Measurements from ENCODE around the gene E2F6. TPM values are rescaled to one million over a fixed set of nuclear protein-coding genes. Genes with fewer than 3 reads are reported as not detected.

E2F6 gene
- polyA plus RNA-seq, 4 donors = 22.8 to 26.5 (median 24.3) TPM

DNA sequence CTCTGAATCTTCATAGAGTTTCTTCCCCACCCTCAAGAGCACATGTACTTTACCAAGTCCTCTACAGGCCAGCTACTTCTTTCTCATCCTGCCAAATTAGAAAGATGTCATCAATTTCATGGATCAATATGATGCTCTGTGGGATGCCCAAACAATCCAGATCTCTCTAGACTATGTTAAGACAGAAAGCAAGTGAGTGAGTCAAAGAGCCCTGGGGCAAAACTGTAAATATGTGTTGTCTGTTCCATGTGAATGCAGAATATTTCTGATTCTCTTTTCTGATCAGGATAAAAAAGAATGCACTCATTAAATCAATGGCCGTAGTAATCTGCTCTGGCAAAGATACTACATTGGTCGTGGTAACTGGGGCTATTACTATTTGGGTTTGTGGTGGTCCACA, 68.4 kb downstream of the E2F6 start:
- no peak for DNase-seq (ENCODE audit: low read depth in 4 of 4, low spot score in 3 of 4)

DNA sequence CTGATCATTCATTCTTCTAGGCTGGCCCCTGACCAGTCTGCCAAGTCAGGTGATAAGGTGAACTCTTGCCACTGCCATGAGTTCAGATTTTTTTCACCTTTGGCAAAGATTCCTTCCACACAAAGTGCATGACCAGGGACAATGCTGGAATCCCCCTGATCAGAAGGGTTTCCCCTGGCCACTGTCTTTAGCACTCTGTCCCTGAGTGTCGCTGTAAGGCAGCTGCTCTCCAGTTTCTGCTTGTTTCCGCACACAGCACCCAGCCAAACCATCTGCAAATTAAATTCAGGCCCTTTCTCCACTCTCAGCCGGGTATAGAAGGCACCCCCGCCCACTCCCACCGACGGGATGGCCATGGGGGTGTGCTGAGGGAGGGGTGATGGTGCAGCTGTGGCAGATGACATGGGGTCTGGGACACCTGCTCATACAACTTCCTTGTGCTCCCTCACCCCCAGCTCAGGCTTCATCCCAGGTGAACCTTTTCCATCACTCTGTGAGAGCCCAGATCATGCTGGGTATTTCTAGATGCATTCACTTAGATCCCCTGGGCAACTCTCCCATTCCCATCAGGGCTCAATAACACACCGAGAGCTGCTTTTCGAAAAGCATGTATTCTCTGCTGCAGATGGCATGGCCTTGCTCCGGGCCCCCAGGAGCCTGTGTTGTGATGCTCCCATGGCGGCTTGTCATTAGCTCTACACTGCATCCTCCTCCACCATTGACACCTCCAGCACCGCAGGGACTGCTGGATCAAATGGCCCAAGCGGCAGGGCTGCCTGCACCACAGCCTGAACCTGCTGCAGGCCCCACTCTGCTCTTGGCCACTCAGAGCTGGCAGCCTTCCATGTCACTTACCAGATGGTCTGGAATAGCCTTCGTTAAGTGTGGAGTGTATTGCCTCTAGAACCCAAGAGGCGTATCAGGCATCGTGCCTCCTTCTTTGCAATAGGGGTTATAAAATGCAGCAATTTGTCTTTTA, 69.2 kb downstream of the E2F6 start:
- no peak for DNase-seq (ENCODE audit: low read depth in 4 of 4, low spot score in 3 of 4)

DNA sequence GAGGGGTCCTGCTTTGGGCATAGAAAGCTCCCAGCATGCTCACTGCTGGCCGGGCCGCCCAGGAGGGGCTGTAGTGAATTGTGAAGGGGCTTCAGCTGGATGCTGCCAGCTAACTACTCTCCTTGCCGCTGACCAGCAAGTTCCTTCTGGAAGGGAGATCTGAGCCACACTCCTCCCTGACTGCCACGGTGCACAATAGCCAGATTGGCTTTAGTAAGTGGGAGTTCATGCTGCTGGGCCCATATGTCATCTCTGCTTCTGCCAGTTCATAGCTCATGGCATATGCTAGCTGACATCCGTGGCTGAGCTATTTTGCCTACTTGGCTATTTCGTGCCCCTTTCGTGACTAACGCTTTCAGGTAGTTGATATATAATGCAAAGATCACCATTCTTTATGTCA, 69.9 kb downstream of the E2F6 start:
- DNase-seq (ENCODE audit: low read depth in 4 of 4, low spot score in 3 of 4) = no peak

DNA sequence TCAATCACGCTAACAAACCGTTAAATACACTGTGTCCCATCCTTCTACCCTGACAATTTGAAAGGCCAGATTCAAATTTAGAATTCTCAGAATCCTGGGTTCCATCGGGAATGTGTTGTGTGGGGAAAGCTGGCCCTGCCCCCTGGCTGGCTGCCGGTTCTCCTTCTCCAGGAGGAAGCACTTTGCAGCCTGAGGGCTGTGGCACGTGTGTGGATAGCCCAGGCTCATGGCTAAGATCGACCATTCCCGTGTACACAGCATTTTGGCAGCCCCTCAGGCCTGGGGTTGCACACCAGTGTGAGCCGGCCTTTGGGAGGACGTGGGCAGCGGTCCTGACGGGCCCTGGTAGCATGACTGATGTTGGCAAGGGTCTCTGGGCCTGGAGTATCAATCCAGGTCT, 70.6 kb downstream of the E2F6 start:
- DNase-seq (ENCODE audit: low read depth in 4 of 4, low spot score in 3 of 4) = no peak

Other genes with a start within 250 kb of the E2F6 start
- 10 to 100 TPM; 33.9 to 44.6 (median 39.7) TPM for gene ROCK2, start 121.5 kb downstream of the E2F6 start, polyA plus RNA-seq (ENCODE audit: insufficient read length in 4 of 4)
- gene GREB1, start 67.9 kb upstream of the E2F6 start, polyA plus RNA-seq (ENCODE audit: insufficient read length in 4 of 4) = 10 to 100 TPM; 12.5 to 15.3 (median 13.5) TPM
- not detected for gene NTSR2, start 204.0 kb upstream of the E2F6 start, polyA plus RNA-seq (ENCODE audit: insufficient read length in 4 of 4)